DND-41 (cell line): ENCODE data around the gene GABRB3.

Experiments used
- CTCF ChIP-seq: IDR thresholded peaks from 2 replicates; pipeline ENCODE4 v1.5.1; 2012; ENCODE audit warnings: borderline replicate concordance, low read length, moderate library complexity, mild to moderate bottlenecking; ENCODE audit not compliant: poor library complexity, severe bottlenecking; ENCODE audit errors: extremely low read depth
- EZH2 ChIP-seq: IDR thresholded peaks from 3 replicates; pipeline ENCODE4 v1.6.1; 2012; ENCODE audit warnings: borderline replicate concordance, low read depth, mild to moderate bottlenecking, moderate library complexity, low read length, inconsistent platforms; ENCODE audit not compliant: severe bottlenecking

- TF ChIP-seq CTCF (no peak), EZH2 (no peak)
These were observed 40.9 kb downstream of the GABRB3 start for GRCh38 chr15:26731965-26732364.
